ENCODE results near the gene NUP93. TPM values are rescaled to one million over a fixed set of nuclear protein-coding genes. Genes with fewer than 3 reads are reported as not detected.
"Not testable (repeated sequence)": the region's sequence is repeated elsewhere in the genome, so short reads cannot be mapped to it uniquely, and the experiment has no call there.

Gene NUP93
- total and polyA plus RNA-seq, 11 donors = 21.8 to 49.0 (median 27.8) TPM

GRCh38 chr16:56795011-56795410, 65.1 kb downstream of the NUP93 start:
- H3K27me3 ChIP-seq = no peaks in the 10 kb centered on the region
- H3K4me1 ChIP-seq = no peaks in the 10 kb centered on the region
- TF ChIP-seq CTCF (IDR thresholded peaks at IDR 0.05) (no peak), POLR2A (IDR thresholded peaks at IDR 0.05) (no peak)
- H3K4me3 ChIP-seq = no peak overlapping the region
- DNase-seq = no peak
- H3K36me3 ChIP-seq = peaks cover 0 to 4% (median 0%) of the 10 kb centered on the region in 9 donors
- ATAC-seq = no peak
- no peaks in the 10 kb centered on the region for H3K9me3 ChIP-seq
- 89 to 100% (median 94%) methylated on average over 3 of the region's 3 CpGs for WGBS, 4 donors
- intact Hi-C loops (cut with DNase I) = no loop called here
- no peak overlapping the region for H3K27ac ChIP-seq

- H3K4me3 ChIP-seq; H3K36me3 ChIP-seq; H3K27me3 ChIP-seq; DNase-seq; H3K4me1 ChIP-seq; ATAC-seq; H3K9me3 ChIP-seq; intact Hi-C loops (cut with DNase I); H3K27ac ChIP-seq: not testable (repeated sequence)
- 94 to 100% (median 96%) methylated on average over 2 of the region's 2 CpGs for WGBS, 4 donors
These were observed 67.1 kb downstream of the NUP93 start for GRCh38 chr16:56797038-56797437.

GRCh38 chr16:56797861-56798260, 67.9 kb downstream of the NUP93 start:
- no peak overlapping the region for H3K27ac ChIP-seq
- no peaks in the 10 kb centered on the region for H3K27me3 ChIP-seq
- intact Hi-C loops (cut with DNase I) = no loop called here
- WGBS, 4 donors = 96 to 99% (median 98%) methylated on average over 2 of the region's 2 CpGs
- H3K36me3 ChIP-seq = peaks cover 0 to 8% (median 0%) of the 10 kb centered on the region in 9 donors
- ATAC-seq (no peak), DNase-seq (no peak)
- no peaks in the 10 kb centered on the region for H3K9me3 ChIP-seq
- H3K4me3 ChIP-seq = no peak overlapping the region
- H3K4me1 ChIP-seq = no peaks in the 10 kb centered on the region
- TF ChIP-seq POLR2A (IDR thresholded peaks at IDR 0.05) (no peak), CTCF (IDR thresholded peaks at IDR 0.05) (no peak)

GRCh38 chr16:56798955-56799354, 69.0 kb downstream of the NUP93 start:
- H3K36me3 ChIP-seq = peaks cover 0 to 8% (median 0%) of the 10 kb centered on the region in 9 donors
- no peaks in the 10 kb centered on the region for H3K9me3 ChIP-seq
- intact Hi-C loops (cut with DNase I) = no loop called here
- no peak for ATAC-seq
- no peak overlapping the region for H3K4me3 ChIP-seq
- no peak overlapping the region for H3K27ac ChIP-seq
- DNase-seq = no peak
- TF ChIP-seq CTCF (IDR thresholded peaks at IDR 0.05) (no peak), POLR2A (IDR thresholded peaks at IDR 0.05) (no peak)
- no peaks in the 10 kb centered on the region for H3K27me3 ChIP-seq
- WGBS, 4 donors = 96 to 98% (median 97%) methylated on average over 3 of the region's 3 CpGs
- no peaks in the 10 kb centered on the region for H3K4me1 ChIP-seq

- Histone ChIP-seq H3K27ac (no peak overlapping the region), H3K27me3 (no peaks in the 10 kb centered on the region), H3K4me3 (no peak overlapping the region), H3K36me3 (peaks cover 0 to 9% (median 2%) of the 10 kb centered on the region in 9 donors), H3K9me3 (no peaks in the 10 kb centered on the region), H3K4me1 (no peaks in the 10 kb centered on the region)
- ATAC-seq = no peak
- intact Hi-C loops (cut with DNase I) = loop anchor here in 1 of 10 donors (10.0 kb wide), 1 partner anchor 786 kb away; no protein-coding TSS in a partner anchor
- TF ChIP-seq POLR2A (IDR thresholded peaks at IDR 0.05) (no peak), CTCF (IDR thresholded peaks at IDR 0.05) (no peak)
- 92 to 99% (median 95%) methylated on average over 1 of the region's 1 CpG for WGBS, 4 donors
- DNase-seq = no peak
These were observed 70.4 kb downstream of the NUP93 start for GRCh38 chr16:56800355-56800754.
